ENCODE measurements around the gene ST8SIA6.
"Not testable (repeated sequence)": the region's sequence is repeated elsewhere in the genome, so short reads cannot be mapped to it uniquely, and the experiment has no call there.

Gene ST8SIA6

GRCh38 chr10:17340144-17340829 lies 114.1 kb downstream of the ST8SIA6 start:
- no peak for DNase-seq

GRCh38 chr10:17335065-17335464 lies 119.3 kb downstream of the ST8SIA6 start:
- DNase-seq = no peak

GRCh38 chr10:17330501-17330900 lies 123.9 kb downstream of the ST8SIA6 start:
- no peak for DNase-seq

- DNase-seq = no peak
Measured at GRCh38 chr10:17326377-17326776, 128.0 kb downstream of the ST8SIA6 start.

- DNase-seq = not testable (repeated sequence)
Measured at GRCh38 chr10:17321957-17322356, 132.4 kb downstream of the ST8SIA6 start.

GRCh38 chr10:17316488-17317170 lies 137.8 kb downstream of the ST8SIA6 start:
- DNase-seq = no peak

- DNase-seq = no peak
Measured at GRCh38 chr10:17309435-17309834, 145.0 kb downstream of the ST8SIA6 start.

GRCh38 chr10:17307123-17307522 lies 147.3 kb downstream of the ST8SIA6 start:
- DNase-seq = no peak

- no peak for DNase-seq
Measured at GRCh38 chr10:17292375-17292774, 162.0 kb downstream of the ST8SIA6 start.

- no peak for DNase-seq
Measured at GRCh38 chr10:17290226-17290625, 164.2 kb downstream of the ST8SIA6 start.

- no peak for DNase-seq
Measured at GRCh38 chr10:17289763-17290162, 164.6 kb downstream of the ST8SIA6 start.

- DNase-seq = no peak
Measured at GRCh38 chr10:17286562-17287550, 167.5 kb downstream of the ST8SIA6 start.

GRCh38 chr10:17282311-17282710 lies 172.1 kb downstream of the ST8SIA6 start:
- no peak for DNase-seq

GRCh38 chr10:17278607-17279240 lies 175.7 kb downstream of the ST8SIA6 start:
- no peak for DNase-seq

GRCh38 chr10:17276756-17277424 lies 177.5 kb downstream of the ST8SIA6 start:
- DNase-seq = no peak

GRCh38 chr10:17273403-17273802 lies 181.0 kb downstream of the ST8SIA6 start:
- DNase-seq = no peak

GRCh38 chr10:17272648-17273047 lies 181.7 kb downstream of the ST8SIA6 start:
- DNase-seq = no peak
